IMR-90 (cell line): ENCODE data around the gene PRKD2. TPM values are rescaled to one million over a fixed set of nuclear protein-coding genes. Genes with fewer than 3 reads are reported as not detected.

Experiments used
- ATAC-seq: fragments of 200-7000 bp; cut with Tn5 transposase; 2 replicates; pipeline ENCODE4 v1.9.1; 2020; ENCODE audit warnings: low read depth, mild to moderate bottlenecking, moderate library complexity
- BruUV-seq: library from RNA; stranded (reverse); fragments of 400-500 nt; replicated peaks from 2 replicates; lab custom pipeline; 2021; lab: Mats Ljungman, UMichigan
- CTCF ChIA-PET: fragments of 300-600 bp; formaldehyde crosslinking; extraction: SDS; loops from one replicate; lab custom pipeline; 2021; ENCODE audit warnings: antibody characterized with exemption; lab: Yijun Ruan, JAX
- POLR2A ChIA-PET: fragments of 300-600 bp; sonication (Branson Sonifier 250); formaldehyde crosslinking; loops from one replicate; lab custom pipeline; 2022; ENCODE audit warnings: antibody characterized with exemption; ENCODE audit not compliant: unreplicated experiment; lab: Charles Lee
- DNase-seq: peaks from one replicate; pipeline ENCODE4 v3.0.0; 2013
- H2AFZ ChIP-seq: replicated peaks from 2 replicates; pipeline ENCODE3; 2013; ENCODE audit warnings: low read length, mild to moderate bottlenecking; ENCODE audit not compliant: poor library complexity
- H2AK5ac ChIP-seq: 2 replicates; pipeline ENCODE4 v1.6.1; 2013; ENCODE audit warnings: low read depth, low read length, inconsistent platforms
- H2AK9ac ChIP-seq: replicated peaks from 2 replicates; pipeline ENCODE3; 2013; ENCODE audit warnings: mild to moderate bottlenecking, low read depth, low read length, moderate library complexity; ENCODE audit not compliant: poor library complexity
- H2BK120ac ChIP-seq: 2 replicates; pipeline ENCODE4 v1.6.1; 2013; ENCODE audit warnings: low read depth, low read length, inconsistent platforms
- H2BK15ac ChIP-seq: 3 replicates; pipeline ENCODE4 v1.6.1; 2013; ENCODE audit warnings: low read depth, low read length, inconsistent platforms
- H2BK20ac ChIP-seq: 2 replicates; pipeline ENCODE4 v1.6.1; 2013; ENCODE audit warnings: low read depth, mild to moderate bottlenecking, inconsistent platforms, low read length, moderate library complexity
- H2BK5ac ChIP-seq: 2 replicates; pipeline ENCODE4 v1.6.1; 2013; ENCODE audit warnings: mild to moderate bottlenecking, low read depth, low read length, inconsistent platforms; ENCODE audit not compliant: poor library complexity, severe bottlenecking
- H3K14ac ChIP-seq: replicated peaks from 2 replicates; pipeline ENCODE4 v1.6.1; 2013; ENCODE audit warnings: low read depth, low read length, inconsistent platforms
- H3K18ac ChIP-seq: 2 replicates; pipeline ENCODE4 v1.6.1; 2013; ENCODE audit warnings: low read depth, low read length, control low read depth
- H3K23ac ChIP-seq: 2 replicates; pipeline ENCODE4 v1.6.1; 2013; ENCODE audit warnings: low read depth, low read length, inconsistent platforms
- H3K27ac ChIP-seq: 2 replicates; pipeline ENCODE4 v1.5.1; 2013; ENCODE audit warnings: mild to moderate bottlenecking, control low read depth, low read length; ENCODE audit not compliant: insufficient read depth
- H3K27me3 ChIP-seq: 2 replicates; pipeline ENCODE4 v1.6.1; 2013; ENCODE audit warnings: low read length; ENCODE audit not compliant: control insufficient read depth, insufficient read depth
- H3K36me3 ChIP-seq: 2 replicates; pipeline ENCODE4 v1.6.1; 2013; ENCODE audit warnings: low read length, mixed read lengths; ENCODE audit not compliant: control insufficient read depth, insufficient read depth
- H3K4ac ChIP-seq: 2 replicates; pipeline ENCODE4 v1.6.1; 2013; ENCODE audit warnings: low read depth, low read length, inconsistent platforms
- H3K4me1 ChIP-seq: 2 replicates; pipeline ENCODE4 v1.6.1; 2013; ENCODE audit warnings: low read length, mixed read lengths; ENCODE audit not compliant: control insufficient read depth, insufficient read depth
- H3K4me2 ChIP-seq: 2 replicates; pipeline ENCODE4 v1.6.1; 2013; ENCODE audit warnings: low read depth, mild to moderate bottlenecking, control low read depth, low read length, moderate library complexity
- H3K4me3 ChIP-seq: 2 replicates; pipeline ENCODE4 v1.5.1; 2013; ENCODE audit warnings: low read depth, mild to moderate bottlenecking, control low read depth, low read length, moderate library complexity; ENCODE audit not compliant: insufficient read depth
- H3K56ac ChIP-seq: 2 replicates; pipeline ENCODE4 v1.6.1; 2013; ENCODE audit warnings: low read length, inconsistent platforms; ENCODE audit not compliant: insufficient read depth; ENCODE audit errors: extremely low read depth
- H3K79me1 ChIP-seq, 2 experiments: 2 replicates each; pipeline ENCODE4 v1.6.1; 2013; ENCODE audit warnings: low read length in 2 of 2, inconsistent platforms in 1 of 2, low read depth in 1 of 2
- H3K9ac ChIP-seq: 2 replicates; pipeline ENCODE4 v1.6.1; 2013; ENCODE audit warnings: low read depth, low read length, control low read depth
- H3K9me1 ChIP-seq: 2 replicates; pipeline ENCODE4 v1.6.1; 2013; ENCODE audit warnings: low read length, inconsistent platforms; ENCODE audit not compliant: insufficient read depth
- H3K9me3 ChIP-seq: 2 replicates; pipeline ENCODE4 v1.6.1; 2013; ENCODE audit warnings: low read length; ENCODE audit not compliant: control insufficient read depth, insufficient read depth
- H4K20me1 ChIP-seq: 2 replicates; pipeline ENCODE4 v1.6.1; 2013; ENCODE audit warnings: low read length, inconsistent platforms; ENCODE audit not compliant: insufficient read depth
- H4K5ac ChIP-seq: 2 replicates; pipeline ENCODE4 v1.6.1; 2013; ENCODE audit warnings: mild to moderate bottlenecking, low read depth, low read length, control low read depth
- H4K8ac ChIP-seq, 2 experiments: 2 replicates each; pipeline ENCODE4 v1.6.1; 2013; ENCODE audit warnings: low read depth in 2 of 2, low read length in 2 of 2, control low read depth in 1 of 2, inconsistent platforms in 1 of 2
- H4K91ac ChIP-seq: 2 replicates; pipeline ENCODE4 v1.6.1; 2013; ENCODE audit warnings: low read depth, low read length, inconsistent platforms; ENCODE audit not compliant: insufficient read depth
- BHLHE40 ChIP-seq: fragments of 150-350 bp; IDR thresholded peaks from 2 replicates; pipeline ENCODE4 v1.6.1; 2016; ENCODE audit warnings: mild to moderate bottlenecking, low read depth, low read length
- CEBPB ChIP-seq: IDR thresholded peaks from 2 replicates; pipeline ENCODE4 v1.6.1; 2012; ENCODE audit warnings: low read depth, low read length, improper control_type of control experiment
- CHD1 ChIP-seq: IDR thresholded peaks from 2 replicates; pipeline ENCODE4 v1.6.1; 2012; ENCODE audit warnings: low read depth, low read length, improper control_type of control experiment
- CTCF ChIP-seq: conservative IDR thresholded peaks from 2 replicates; pipeline ENCODE4 v1.5.1; 2012; ENCODE audit warnings: mild to moderate bottlenecking, low read depth, low read length, improper control_type of control experiment
- ELK1 ChIP-seq: fragments of 150-350 bp; IDR thresholded peaks from 2 replicates; pipeline ENCODE4 v1.6.1; 2016; ENCODE audit warnings: low read depth, mild to moderate bottlenecking, low read length, moderate library complexity, borderline replicate concordance
- FOS ChIP-seq: fragments of 150-350 bp; IDR thresholded peaks from 2 replicates; pipeline ENCODE4 v1.6.1; 2016; ENCODE audit warnings: low read depth, low read length
- MAFK ChIP-seq: IDR thresholded peaks from 2 replicates; pipeline ENCODE4 v1.6.1; 2012; ENCODE audit warnings: low read depth, low read length, improper control_type of control experiment
- MAZ ChIP-seq: IDR thresholded peaks from 2 replicates; pipeline ENCODE4 v1.6.1; 2012; ENCODE audit warnings: low read depth, mild to moderate bottlenecking, low read length, improper control_type of control experiment, moderate library complexity, borderline replicate concordance
- MXI1 ChIP-seq: IDR thresholded peaks from 2 replicates; pipeline ENCODE4 v1.6.1; 2012; ENCODE audit warnings: low read depth, mild to moderate bottlenecking, low read length, moderate library complexity, borderline replicate concordance
- NFE2L2 ChIP-seq: fragments of 150-350 bp; IDR thresholded peaks from 2 replicates; pipeline ENCODE4 v1.6.1; 2016; ENCODE audit warnings: low read depth, mild to moderate bottlenecking, low read length
- POLR2A ChIP-seq: IDR thresholded peaks from 2 replicates; pipeline ENCODE4 v1.6.1; 2012; ENCODE audit warnings: mild to moderate bottlenecking, low read depth, low read length
- RAD21 ChIP-seq: IDR thresholded peaks from 2 replicates; pipeline ENCODE4 v1.6.1; 2012; ENCODE audit warnings: low read length, improper control_type of control experiment
- RCOR1 ChIP-seq: IDR thresholded peaks from 2 replicates; pipeline ENCODE4 v1.6.1; 2012; ENCODE audit warnings: mild to moderate bottlenecking, low read length, improper control_type of control experiment; ENCODE audit not compliant: insufficient replicate concordance
- RFX5 ChIP-seq: IDR thresholded peaks from 2 replicates; pipeline ENCODE4 v1.8.0; 2012; ENCODE audit warnings: low read depth, mild to moderate bottlenecking, low read length, moderate library complexity
- SMC3 ChIP-seq: fragments of 150-350 bp; IDR thresholded peaks from 2 replicates; pipeline ENCODE4 v1.6.1; 2016; ENCODE audit warnings: low read depth, mild to moderate bottlenecking, antibody characterized with exemption, low read length, moderate library complexity
- USF2 ChIP-seq: fragments of 150-350 bp; IDR thresholded peaks from 2 replicates; pipeline ENCODE4 v1.6.1; 2017; ENCODE audit warnings: mild to moderate bottlenecking, antibody characterized with exemption, low read length, low read depth
- WGBS, 2 experiments: methylation state at CpG; one replicate each; pipeline versions ENCODE4 v1.1.5 to v1.1.7; 2013; ENCODE audit warnings: missing lambda C conversion rate in 2 of 2; ENCODE audit not compliant: insufficient read length in 1 of 2; ENCODE audit errors: extremely low coverage in 2 of 2; 5-methylcytosine and 5-hydroxymethylcytosine counted together
- dilution Hi-C: fragments of 300-500 bp; cut with HindIII; formaldehyde crosslinking; loops from one replicate; pipeline ENCODE4 v1.14.3; 2018; ENCODE audit warnings: low sequenced_read_pairs; ENCODE audit not compliant: unreplicated experiment
- in situ Hi-C: fragments of 300-500 bp; cut with MboI; formaldehyde crosslinking; loops from 3 replicates; pipeline ENCODE4 v1.14.3; 2019; ENCODE audit warnings: low sequenced_read_pairs, inconsistent platforms, mixed read lengths
- intact Hi-C: fragments of 100-400 bp; cut with micrococcal nuclease; formaldehyde crosslinking; loops from 2 replicates; pipeline ENCODE4 v1.10.0; 2022
- polyA plus RNA-seq, 3 experiments: library from polyadenylated mRNA; depleted of rRNA; stranded (reverse); fragments of >200 nt; gene quantifications; 2 replicates each; pipeline ENCODE4 v1.2.3, GENCODE V29; 2012; ENCODE audit warnings: low replicate concordance in 1 of 3
- total RNA-seq: library from RNA; depleted of rRNA; stranded (reverse); fragments of >200 nt; gene quantifications from 2 replicates; pipeline ENCODE4 v1.2.3, GENCODE V29; 2012

PRKD2 gene
- total and polyA plus RNA-seq, 2 of the 4 experiments (the other 2 are of a cell fraction): 9.9 to 19.6 TPM

GRCh38 chr19:46720503-46721239, 3.8 kb upstream of the PRKD2 start:
- no peak overlapping the region for H4K91ac ChIP-seq
- no peak overlapping the region for H3K4me2 ChIP-seq
- H3K9me1 ChIP-seq: no peaks in the 10 kb centered on the region
- no peak overlapping the region for H2AFZ ChIP-seq
- H3K79me1 ChIP-seq: peaks cover 12 to 39% of the 10 kb centered on the region in 2 experiments
- H2BK15ac ChIP-seq: no peak overlapping the region
- DNase-seq (no peak), ATAC-seq (no peak)
- no peak overlapping the region for H3K18ac ChIP-seq
- ChIA-PET CTCF (no interaction called here), POLR2A (no interaction called here)
- no peaks in the 10 kb centered on the region for H3K9me3 ChIP-seq
- no peak overlapping the region for H4K8ac ChIP-seq
- dilution Hi-C loops: no loop called here
- no peak overlapping the region for H3K4me3 ChIP-seq
- no peak overlapping the region for H2AK5ac ChIP-seq
- no peak overlapping the region for H2AK9ac ChIP-seq
- peaks cover 3% of the 10 kb centered on the region; the same call in 1 of the 2 replicates for H4K20me1 ChIP-seq
- no peak overlapping the region for H2BK120ac ChIP-seq
- H3K14ac ChIP-seq: no peak overlapping the region
- in situ Hi-C loops: no loop called here
- H3K36me3 ChIP-seq: peaks cover 55% of the 10 kb centered on the region
- H3K9ac ChIP-seq: no peak overlapping the region
- H3K4me1 ChIP-seq: peaks cover 3% of the 10 kb centered on the region; the same call in 1 of the 2 replicates
- H3K56ac ChIP-seq: no peak overlapping the region
- no peak overlapping the region for H2BK20ac ChIP-seq
- TF ChIP-seq CHD1 (no peak), CTCF (no peak), BHLHE40 (no peak), MAFK (no peak), ELK1 (no peak), MXI1 (no peak), SMC3 (no peak), CEBPB (no peak), FOS (no peak), USF2 (no peak), RAD21 (no peak), POLR2A (no peak), RCOR1 (no peak), MAZ (no peak), NFE2L2 (no peak), RFX5 (no peak)
- 93% methylated on average over 14 of the region's 22 CpGs; no CpG with 5 or more reads in 1 of the 2 experiments for WGBS, 2 experiments
- no TSS peak for BruUV-seq
- no peak overlapping the region for H4K5ac ChIP-seq
- H3K27me3 ChIP-seq: no peaks in the 10 kb centered on the region
- H3K27ac ChIP-seq: no peak overlapping the region
- intact Hi-C loops: no loop called here
- no peak overlapping the region for H2BK5ac ChIP-seq
- H3K4ac ChIP-seq: no peak overlapping the region
- H3K23ac ChIP-seq: no peak overlapping the region
